Sigmoid colon (tissue), 4 donors: ENCODE data around the gene GRIN2A.
A peak's percentile ranks its signal among the peaks of the same experiment; 100 is the strongest.

Experiments used
- CTCF ChIP-seq, 4 experiments: fragments of 450-650 bp in 3 of 4; fragments of 200-600 bp in 1 of 4; IDR thresholded peaks; one replicate each; pipeline ENCODE4 v1.5.1; 2016 to 2019; ENCODE audit warnings: antibody characterized with exemption in 4 of 4, mild to moderate bottlenecking in 3 of 4, moderate library complexity in 2 of 4
- EP300 ChIP-seq, 4 donors: sonication (generic); formaldehyde crosslinking; IDR thresholded peaks; one replicate each; pipeline ENCODE4 v1.6.1; 2017; ENCODE audit warnings: antibody characterized with exemption in 4 of 4

- TF ChIP-seq CTCF (IDR thresholded peaks at IDR 0.05), result peak in 2 of 4 experiments; percentile 39
- TF ChIP-seq EP300 (IDR thresholded peaks at IDR 0.05), result no peak
These were observed 1.5 kb downstream of the GRIN2A start for GRCh38 chr16:10180771-10181163.
